ENCODE data around the gene SLC35F3. TPM values are rescaled to one million over a fixed set of nuclear protein-coding genes. Genes with fewer than 3 reads are reported as not detected.

The SLC35F3 gene
- total RNA-seq, 2 experiments from 2014 or later, result 0.08 TPM; not detected in 1

GRCh38 chr1:233994112-233994511, 89.6 kb downstream of the SLC35F3 start:
- ChIA-PET POLR2A (no interaction called here), CTCF (no interaction called here)
- H3K4me1 ChIP-seq (ENCODE audit: insufficient read depth, low read length), result no peaks in the 10 kb centered on the region
- Mint-ChIP-seq H3K4me3 (no peak overlapping the region), H3K27ac (no peak overlapping the region), H3K27me3 (peaks cover 28% of the 10 kb centered on the region), H3K36me3 (ENCODE audit: low read depth) (no peaks in the 10 kb centered on the region), H3K4me1 (ENCODE audit: low read depth) (no peaks in the 10 kb centered on the region), H3K9me3 (no peaks in the 10 kb centered on the region)
- intact Hi-C loops (cut with DNase I, micrococcal nuclease), result no loop called here
- TF ChIP-seq CTCF (IDR thresholded peaks at IDR 0.05), result no peak
- no peaks in the 10 kb centered on the region for H3K36me3 ChIP-seq (ENCODE audit: insufficient read depth, low read length)
- peaks cover 3 to 4% of the 10 kb centered on the region in 2 experiments for H3K27me3 ChIP-seq (ENCODE audit: control insufficient read depth in 1 of 2, insufficient read depth in 2 of 2, low read length in 2 of 2)
- ATAC-seq (ENCODE audit: poor library complexity) (no peak), DNase-seq (no peak)
- no peak overlapping the region for H3K27ac ChIP-seq (ENCODE audit: low read depth in 1 of 2, low read length in 2 of 2)
- H3K9me3 ChIP-seq (ENCODE audit: control insufficient read depth in 1 of 2, insufficient read depth in 1 of 2, low read length in 2 of 2), result no peaks in the 10 kb centered on the region
- no peak overlapping the region for H3K4me3 ChIP-seq (ENCODE audit: low read length)

GRCh38 chr1:233998456-233998855, 94.0 kb downstream of the SLC35F3 start:
- DNase-seq (no peak), ATAC-seq (ENCODE audit: poor library complexity) (no peak)
- Mint-ChIP-seq H3K4me1 (ENCODE audit: low read depth) (no peaks in the 10 kb centered on the region), H3K9me3 (no peaks in the 10 kb centered on the region), H3K27ac (no peak overlapping the region), H3K27me3 (peaks cover 26% of the 10 kb centered on the region), H3K4me3 (no peak overlapping the region), H3K36me3 (ENCODE audit: low read depth) (no peaks in the 10 kb centered on the region)
- H3K36me3 ChIP-seq (ENCODE audit: insufficient read depth, low read length), result no peaks in the 10 kb centered on the region
- H3K4me3 ChIP-seq (ENCODE audit: low read length), result no peak overlapping the region
- POLR2A ChIA-PET, result no interaction called here
- peaks cover 4 to 8% of the 10 kb centered on the region in 2 experiments for H3K27me3 ChIP-seq (ENCODE audit: control insufficient read depth in 1 of 2, insufficient read depth in 2 of 2, low read length in 2 of 2)
- H3K27ac ChIP-seq (ENCODE audit: low read depth in 1 of 2, low read length in 2 of 2), result no peak overlapping the region
- H3K4me1 ChIP-seq (ENCODE audit: insufficient read depth, low read length), result no peaks in the 10 kb centered on the region
- no peak for TF ChIP-seq CTCF (IDR thresholded peaks at IDR 0.05)
- intact Hi-C loops (cut with DNase I, micrococcal nuclease), result no loop called here
- no peaks in the 10 kb centered on the region for H3K9me3 ChIP-seq (ENCODE audit: control insufficient read depth in 1 of 2, insufficient read depth in 1 of 2, low read length in 2 of 2)
- CTCF ChIA-PET, result no interaction called here

GRCh38 chr1:233998891-233999290, 94.4 kb downstream of the SLC35F3 start:
- H3K27ac Mint-ChIP-seq, result no peak overlapping the region
- no peaks in the 10 kb centered on the region for H3K9me3 Mint-ChIP-seq
- CTCF ChIA-PET, result no interaction called here
- ATAC-seq (ENCODE audit: poor library complexity) (no peak), DNase-seq (no peak)
- Histone ChIP-seq H3K36me3 (ENCODE audit: insufficient read depth, low read length) (no peaks in the 10 kb centered on the region), H3K4me3 (ENCODE audit: low read length) (no peak overlapping the region), H3K27me3 (ENCODE audit: control insufficient read depth in 1 of 2, insufficient read depth in 2 of 2, low read length in 2 of 2) (peaks cover 4 to 8% of the 10 kb centered on the region in 2 experiments), H3K27ac (ENCODE audit: low read depth in 1 of 2, low read length in 2 of 2) (no peak overlapping the region), H3K4me1 (ENCODE audit: insufficient read depth, low read length) (no peaks in the 10 kb centered on the region), H3K9me3 (ENCODE audit: control insufficient read depth in 1 of 2, insufficient read depth in 1 of 2, low read length in 2 of 2) (no peaks in the 10 kb centered on the region)
- no peaks in the 10 kb centered on the region for H3K4me1 Mint-ChIP-seq (ENCODE audit: low read depth)
- POLR2A ChIA-PET, result no interaction called here
- TF ChIP-seq CTCF (IDR thresholded peaks at IDR 0.05), result no peak
- intact Hi-C loops (cut with DNase I, micrococcal nuclease), result no loop called here
- no peak overlapping the region for H3K4me3 Mint-ChIP-seq
- no peaks in the 10 kb centered on the region for H3K36me3 Mint-ChIP-seq (ENCODE audit: low read depth)
- H3K27me3 Mint-ChIP-seq, result peaks cover 26% of the 10 kb centered on the region

Data from CD4-positive, alpha-beta T cell (primary cell).